ENCODE measurements around the gene SRC.

DNA sequence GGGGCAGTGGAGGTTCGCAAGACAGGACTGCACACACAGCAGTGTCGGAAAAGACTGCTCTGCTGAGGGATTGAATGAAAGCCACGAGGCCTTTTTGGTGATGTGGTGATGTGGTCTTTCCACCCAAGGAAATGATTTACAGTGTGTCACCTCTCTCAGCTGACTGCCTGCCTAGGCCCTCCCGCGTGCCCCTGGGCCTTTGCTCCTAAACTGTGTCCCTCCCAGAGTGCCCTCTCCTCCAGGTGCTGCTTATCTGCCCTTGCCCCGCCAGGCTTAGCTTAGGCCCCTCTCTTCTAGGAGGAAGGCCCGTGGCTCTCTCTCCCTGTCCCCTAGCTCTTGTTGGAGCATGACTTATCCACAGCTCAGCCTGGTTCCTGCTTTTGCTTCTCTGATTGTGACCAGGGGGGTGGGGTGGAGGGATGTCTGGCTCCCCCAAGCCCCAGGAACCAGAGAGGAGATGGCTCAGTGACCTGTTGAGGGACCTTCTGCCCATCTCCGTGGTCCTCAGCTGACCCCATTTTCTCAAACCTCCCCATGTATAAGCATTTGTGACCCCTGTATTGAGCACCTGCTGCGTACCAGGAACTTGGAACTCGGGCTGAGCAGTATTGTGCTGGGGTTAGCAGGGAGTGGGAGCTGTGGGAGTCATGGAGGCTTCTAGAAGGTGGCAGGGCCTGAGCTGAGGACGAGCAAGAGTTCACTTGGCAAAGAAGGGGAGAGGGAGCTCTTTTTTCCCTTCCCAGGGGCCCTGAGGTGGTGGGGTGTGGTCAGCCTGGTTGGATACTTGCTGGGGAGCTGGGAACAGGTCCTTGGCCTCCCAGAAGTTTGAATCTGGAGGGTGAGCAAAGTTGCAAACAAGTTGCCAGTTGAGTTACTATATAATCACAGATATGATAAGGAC is 2.2 kb downstream of the SRC start:
- TF ChIP-seq, protein P1, sequence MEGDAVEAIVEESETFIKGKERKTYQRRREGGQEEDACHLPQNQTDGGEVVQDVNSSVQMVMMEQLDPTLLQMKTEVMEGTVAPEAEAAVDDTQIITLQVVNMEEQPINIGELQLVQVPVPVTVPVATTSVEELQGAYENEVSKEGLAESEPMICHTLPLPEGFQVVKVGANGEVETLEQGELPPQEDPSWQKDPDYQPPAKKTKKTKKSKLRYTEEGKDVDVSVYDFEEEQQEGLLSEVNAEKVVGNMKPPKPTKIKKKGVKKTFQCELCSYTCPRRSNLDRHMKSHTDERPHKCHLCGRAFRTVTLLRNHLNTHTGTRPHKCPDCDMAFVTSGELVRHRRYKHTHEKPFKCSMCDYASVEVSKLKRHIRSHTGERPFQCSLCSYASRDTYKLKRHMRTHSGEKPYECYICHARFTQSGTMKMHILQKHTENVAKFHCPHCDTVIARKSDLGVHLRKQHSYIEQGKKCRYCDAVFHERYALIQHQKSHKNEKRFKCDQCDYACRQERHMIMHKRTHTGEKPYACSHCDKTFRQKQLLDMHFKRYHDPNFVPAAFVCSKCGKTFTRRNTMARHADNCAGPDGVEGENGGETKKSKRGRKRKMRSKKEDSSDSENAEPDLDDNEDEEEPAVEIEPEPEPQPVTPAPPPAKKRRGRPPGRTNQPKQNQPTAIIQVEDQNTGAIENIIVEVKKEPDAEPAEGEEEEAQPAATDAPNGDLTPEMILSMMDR (IDR thresholded peaks at IDR 0.05; ENCODE audit: low read length) = no peak
- TF ChIP-seq EZH2 (IDR thresholded peaks at IDR 0.05; ENCODE audit: borderline replicate concordance, low read length) = no peak

Data from OCI-LY1 (cell line).